Mesenchymal stem cell (in vitro differentiated cells and primary cell): ENCODE data around the gene LCT.

Source experiments
- DNase-seq: peaks from one replicate; pipeline ENCODE4 v3.0.0-alpha.2; 2013
- H2AFZ ChIP-seq: one replicate; pipeline ENCODE4 v1.6.1; 2013; ENCODE audit warnings: low read depth, mild to moderate bottlenecking, control low read depth, inconsistent platforms, low read length, moderate library complexity
- H2AK5ac ChIP-seq: 2 replicates; pipeline ENCODE4 v1.6.1; 2013; ENCODE audit warnings: low read length, moderate library complexity, mild to moderate bottlenecking, inconsistent platforms; ENCODE audit not compliant: severe bottlenecking
- H2BK120ac ChIP-seq: one replicate; pipeline ENCODE4 v1.6.1; 2013; ENCODE audit warnings: low read depth, mild to moderate bottlenecking, inconsistent platforms, low read length, moderate library complexity
- H2BK12ac ChIP-seq, 2 experiments: one replicate each; pipeline ENCODE4 v1.6.1; 2013; ENCODE audit warnings: inconsistent platforms in 2 of 2, low read length in 2 of 2, mild to moderate bottlenecking in 2 of 2, moderate library complexity in 2 of 2, control low read depth in 1 of 2
- H2BK15ac ChIP-seq: one replicate; pipeline ENCODE4 v1.6.1; 2013; ENCODE audit warnings: mild to moderate bottlenecking, low read depth, inconsistent platforms; ENCODE audit not compliant: poor library complexity, severe bottlenecking
- H2BK5ac ChIP-seq: 2 replicates; pipeline ENCODE4 v1.6.1; 2013; ENCODE audit warnings: low read depth, mild to moderate bottlenecking, low read length, control low read depth, inconsistent platforms; ENCODE audit not compliant: poor library complexity, severe bottlenecking
- H3K14ac ChIP-seq, 2 experiments: one replicate each; pipeline ENCODE4 v1.6.1; 2013; ENCODE audit warnings: inconsistent platforms in 2 of 2, low read length in 2 of 2, control low read depth in 1 of 2, mild to moderate bottlenecking in 1 of 2, moderate library complexity in 1 of 2
- H3K18ac ChIP-seq, 2 experiments: one replicate each; pipeline ENCODE4 v1.6.1; 2013; ENCODE audit warnings: inconsistent platforms in 2 of 2, low read length in 2 of 2, control low read depth in 1 of 2, low read depth in 1 of 2, mild to moderate bottlenecking in 1 of 2
- H3K23ac ChIP-seq, 2 experiments: one replicate each; pipeline ENCODE4 v1.6.1; 2013; ENCODE audit warnings: inconsistent platforms in 2 of 2, low read length in 2 of 2, mild to moderate bottlenecking in 2 of 2, moderate library complexity in 2 of 2, control low read depth in 1 of 2
- H3K27ac ChIP-seq: 2 replicates; pipeline ENCODE4 v1.5.1; 2013; ENCODE audit warnings: mild to moderate bottlenecking, moderate library complexity, low read length, control low read depth, inconsistent platforms; ENCODE audit not compliant: poor library complexity, severe bottlenecking
- H3K27me3 ChIP-seq, 2 experiments: 2 replicates each; pipeline versions ENCODE4 v1.6.1 to v1.7.0; 2013; ENCODE audit warnings: low read length in 2 of 2, mild to moderate bottlenecking in 2 of 2, moderate library complexity in 2 of 2, control low read depth in 1 of 2, inconsistent platforms in 1 of 2; ENCODE audit not compliant: control insufficient read depth in 1 of 2, insufficient read depth in 1 of 2
- H3K36me3 ChIP-seq, 2 experiments: 2 replicates each; pipeline versions ENCODE4 v1.6.1 to v1.7.0; 2013; ENCODE audit warnings: low read length in 2 of 2, control low read depth in 1 of 2, inconsistent platforms in 1 of 2, low read depth in 1 of 2, mild to moderate bottlenecking in 1 of 2; ENCODE audit not compliant: insufficient read depth in 2 of 2, control insufficient read depth in 1 of 2
- H3K4ac ChIP-seq, 2 experiments: one replicate each; pipeline ENCODE4 v1.6.1; 2013; ENCODE audit warnings: inconsistent platforms in 2 of 2, low read length in 2 of 2, mild to moderate bottlenecking in 2 of 2, moderate library complexity in 2 of 2, control low read depth in 1 of 2, low read depth in 1 of 2
- H3K4me1 ChIP-seq: 2 replicates; pipeline ENCODE4 v1.6.1; 2013; ENCODE audit warnings: low read depth, low read length, control low read depth; ENCODE audit not compliant: control insufficient read depth, insufficient read depth
- H3K4me2 ChIP-seq: 2 replicates; pipeline ENCODE4 v1.6.1; 2013; ENCODE audit warnings: low read length, mild to moderate bottlenecking, inconsistent platforms; ENCODE audit not compliant: poor library complexity, severe bottlenecking
- H3K4me3 ChIP-seq, 2 experiments: 2 replicates each; pipeline versions ENCODE4 v1.5.1 to v1.7.0; 2013; ENCODE audit warnings: low read length in 2 of 2, mild to moderate bottlenecking in 2 of 2, control low read depth in 1 of 2, low read depth in 1 of 2; ENCODE audit not compliant: insufficient read depth in 1 of 2
- H3K79me1 ChIP-seq: replicated peaks from 2 replicates; pipeline ENCODE4 v1.6.1; 2013; ENCODE audit warnings: mild to moderate bottlenecking, control low read depth, low read length, inconsistent platforms; ENCODE audit not compliant: poor library complexity, severe bottlenecking
- H3K9ac ChIP-seq: 2 replicates; pipeline ENCODE4 v1.7.0; 2013; ENCODE audit warnings: mild to moderate bottlenecking, low read length, moderate library complexity
- H3K9me3 ChIP-seq: 2 replicates; pipeline ENCODE4 v1.7.0; 2013; ENCODE audit warnings: mild to moderate bottlenecking, low read length; ENCODE audit not compliant: control insufficient read depth
- H4K8ac ChIP-seq: one replicate; pipeline ENCODE4 v1.6.1; 2013; ENCODE audit warnings: inconsistent platforms, mild to moderate bottlenecking, low read length, moderate library complexity
- H4K91ac ChIP-seq: one replicate; pipeline ENCODE4 v1.6.1; 2013; ENCODE audit warnings: mild to moderate bottlenecking, low read length, inconsistent platforms
- WGBS: methylation state at CpG from one replicate; pipeline ENCODE4 v1.1.7; 2013; ENCODE audit warnings: mixed read lengths; 5-methylcytosine and 5-hydroxymethylcytosine counted together

The LCT gene

DNA sequence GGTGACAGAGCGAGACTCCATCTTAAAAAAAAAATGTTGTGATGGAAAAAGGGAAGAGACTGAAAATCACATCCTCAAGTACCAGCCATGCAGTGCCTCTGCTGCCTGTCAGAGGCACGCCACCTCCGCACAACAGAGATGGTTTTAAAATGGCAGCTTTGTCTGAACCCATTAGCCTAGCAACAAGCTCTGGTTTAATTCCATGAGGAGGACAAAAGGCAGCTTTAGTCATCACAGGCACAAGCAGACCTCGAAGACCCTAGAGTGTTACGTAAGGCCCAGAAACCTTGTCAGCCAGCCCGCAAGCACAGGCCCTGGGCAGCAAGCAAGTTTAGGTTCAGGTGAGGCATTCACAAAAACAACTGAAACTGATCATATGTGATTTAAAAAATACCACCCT is 10.4 kb downstream of the LCT start:
- peaks cover 11% of the 10 kb centered on the region for H3K9me3 ChIP-seq
- no peaks in the 10 kb centered on the region for H3K4me1 ChIP-seq
- 93% methylated on average over 6 of the region's 6 CpGs for WGBS
- no peak overlapping the region for H3K9ac ChIP-seq
- no peak overlapping the region for H2BK15ac ChIP-seq
- H2BK12ac ChIP-seq, result no peak overlapping the region
- H3K4me2 ChIP-seq, result no peak overlapping the region
- no peak overlapping the region for H2BK120ac ChIP-seq
- H4K8ac ChIP-seq, result no peak overlapping the region
- no peak overlapping the region for H3K23ac ChIP-seq
- H3K36me3 ChIP-seq, result no peaks in the 10 kb centered on the region
- no peak overlapping the region for H3K4me3 ChIP-seq
- H3K27me3 ChIP-seq, result peaks cover 0 to 8% of the 10 kb centered on the region in 2 experiments
- no peak overlapping the region for H3K27ac ChIP-seq
- H3K14ac ChIP-seq, result no peak overlapping the region
- no peak for DNase-seq
- H4K91ac ChIP-seq, result no peak overlapping the region
- no peak overlapping the region for H3K18ac ChIP-seq
- no peak overlapping the region for H2AFZ ChIP-seq
- no peak overlapping the region for H3K4ac ChIP-seq
- no peak overlapping the region for H2AK5ac ChIP-seq
- H2BK5ac ChIP-seq, result no peak overlapping the region
- H3K79me1 ChIP-seq, result no peaks in the 10 kb centered on the region

DNA sequence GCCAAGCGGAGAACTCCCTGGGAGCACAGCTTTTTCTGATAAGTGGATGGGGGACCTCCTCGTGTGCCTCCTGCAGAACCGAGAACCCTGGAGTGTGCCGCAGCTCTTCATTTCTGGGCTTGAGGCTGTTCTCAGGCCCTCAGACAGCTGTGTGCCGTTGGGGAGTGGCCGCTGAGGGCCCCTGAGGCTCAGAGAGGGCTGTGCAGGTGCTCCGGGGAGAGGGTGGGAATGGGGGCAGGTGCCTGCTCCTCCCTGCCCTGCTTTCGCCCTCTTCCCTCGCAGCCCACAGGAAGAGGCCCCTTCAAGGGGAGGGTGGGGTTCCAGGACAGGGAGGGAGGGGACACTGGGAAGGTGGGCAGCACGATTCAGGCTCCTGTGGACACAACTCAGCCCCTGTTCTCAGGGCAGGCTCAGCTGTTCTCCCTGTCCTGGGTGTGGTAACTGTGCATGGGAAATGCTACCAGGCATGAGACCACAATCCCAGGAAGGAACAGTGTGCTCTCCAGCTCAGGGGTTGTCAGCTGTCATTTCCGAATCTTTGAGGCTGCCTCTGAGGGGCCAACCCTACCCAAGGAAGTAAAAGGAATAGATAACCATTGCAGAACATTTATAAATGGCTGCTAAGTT is 11.3 kb downstream of the LCT start:
- H2BK15ac ChIP-seq, result no peak overlapping the region
- no peak overlapping the region for H3K18ac ChIP-seq
- H2BK120ac ChIP-seq, result no peak overlapping the region
- H2AFZ ChIP-seq, result no peak overlapping the region
- no peaks in the 10 kb centered on the region for H3K36me3 ChIP-seq
- H2AK5ac ChIP-seq, result no peak overlapping the region
- WGBS, result 80% methylated on average over 10 of the region's 11 CpGs
- H3K9me3 ChIP-seq, result peaks cover 11% of the 10 kb centered on the region
- no peak overlapping the region for H3K14ac ChIP-seq
- H3K79me1 ChIP-seq, result no peaks in the 10 kb centered on the region
- no peak overlapping the region for H3K23ac ChIP-seq
- peaks cover 0 to 8% of the 10 kb centered on the region in 2 experiments for H3K27me3 ChIP-seq
- H3K4me1 ChIP-seq, result no peaks in the 10 kb centered on the region
- H3K4me2 ChIP-seq, result no peak overlapping the region
- no peak overlapping the region for H3K4ac ChIP-seq
- no peak overlapping the region for H3K27ac ChIP-seq
- H2BK12ac ChIP-seq, result no peak overlapping the region
- no peak overlapping the region for H4K8ac ChIP-seq
- H3K4me3 ChIP-seq, result no peak overlapping the region
- no peak overlapping the region for H4K91ac ChIP-seq
- no peak overlapping the region for H3K9ac ChIP-seq
- H2BK5ac ChIP-seq, result no peak overlapping the region
- DNase-seq, result no peak

DNA sequence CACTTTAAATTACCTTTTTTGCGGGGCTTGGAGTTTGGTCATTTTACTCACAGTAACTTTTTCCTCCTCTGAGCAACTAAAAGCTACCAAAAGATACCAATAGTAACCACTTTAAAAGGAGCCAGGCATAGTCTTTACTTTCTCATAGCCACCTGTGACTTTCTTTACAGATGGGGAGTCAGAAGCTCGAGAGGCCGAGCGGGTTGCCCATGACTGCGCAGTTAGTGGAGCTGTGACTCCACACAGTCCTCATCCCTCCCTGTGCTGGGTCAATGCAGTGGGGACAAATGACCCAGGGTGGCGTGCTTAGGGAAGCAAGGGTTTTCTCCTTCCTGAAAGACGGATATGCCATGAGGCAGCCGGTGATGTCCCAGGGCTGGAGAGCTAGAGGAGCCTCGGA is 11.9 kb downstream of the LCT start:
- no peak overlapping the region for H4K91ac ChIP-seq
- no peak overlapping the region for H3K4me3 ChIP-seq
- no peak overlapping the region for H2BK5ac ChIP-seq
- no peak overlapping the region for H3K4me2 ChIP-seq
- H3K14ac ChIP-seq, result no peak overlapping the region
- peaks cover 3% of the 10 kb centered on the region for H3K4me1 ChIP-seq
- H3K9ac ChIP-seq, result no peak overlapping the region
- peaks cover 0 to 8% of the 10 kb centered on the region in 2 experiments for H3K27me3 ChIP-seq
- DNase-seq, result no peak
- H3K4ac ChIP-seq, result no peak overlapping the region
- no peak overlapping the region for H2BK120ac ChIP-seq
- peaks cover 11% of the 10 kb centered on the region for H3K9me3 ChIP-seq
- no peak overlapping the region for H2AK5ac ChIP-seq
- no peak overlapping the region for H2BK12ac ChIP-seq
- H2AFZ ChIP-seq, result no peak overlapping the region
- H2BK15ac ChIP-seq, result no peak overlapping the region
- no peak overlapping the region for H3K18ac ChIP-seq
- no peaks in the 10 kb centered on the region for H3K36me3 ChIP-seq
- H3K79me1 ChIP-seq, result no peaks in the 10 kb centered on the region
- no peak overlapping the region for H3K27ac ChIP-seq
- 91% methylated on average over 9 of the region's 9 CpGs for WGBS
- H3K23ac ChIP-seq, result no peak overlapping the region
- no peak overlapping the region for H4K8ac ChIP-seq

DNA sequence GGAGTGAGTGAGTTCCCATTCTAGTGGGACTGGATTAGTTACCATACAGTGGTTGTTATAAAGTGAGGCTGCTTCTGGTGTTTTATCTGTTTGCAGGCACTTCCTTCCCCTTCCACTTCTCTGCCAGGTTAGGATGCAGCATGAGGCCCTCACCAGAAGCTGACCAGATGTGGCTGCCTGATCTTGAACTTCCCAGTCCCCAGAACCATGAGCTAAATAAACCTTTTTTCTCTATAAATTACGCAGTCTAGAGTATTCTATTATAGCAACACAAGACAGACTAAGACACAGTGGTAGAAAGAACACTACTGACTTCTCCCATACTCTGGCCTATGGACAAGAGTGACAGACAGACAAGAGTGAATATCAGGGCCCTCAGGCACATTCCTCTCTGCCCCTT is 14.1 kb downstream of the LCT start:
- H3K4me1 ChIP-seq, result peaks cover 12% of the 10 kb centered on the region
- WGBS, result 82% methylated on average over 1 of the region's 1 CpG
- H3K9me3 ChIP-seq, result peaks cover 11% of the 10 kb centered on the region
- H3K18ac ChIP-seq, result no peak overlapping the region
- no peaks in the 10 kb centered on the region for H3K36me3 ChIP-seq
- DNase-seq, result no peak
- H3K27me3 ChIP-seq, result peaks cover 0 to 8% of the 10 kb centered on the region in 2 experiments
- H3K14ac ChIP-seq, result no peak overlapping the region
- H3K9ac ChIP-seq, result no peak overlapping the region
- H3K4me3 ChIP-seq, result no peak overlapping the region
- no peak overlapping the region for H4K91ac ChIP-seq
- H2AK5ac ChIP-seq, result no peak overlapping the region
- H2AFZ ChIP-seq, result no peak overlapping the region
- H3K4me2 ChIP-seq, result no peak overlapping the region
- H4K8ac ChIP-seq, result no peak overlapping the region
- no peak overlapping the region for H3K27ac ChIP-seq
- H2BK120ac ChIP-seq, result no peak overlapping the region
- H2BK15ac ChIP-seq, result no peak overlapping the region
- H3K23ac ChIP-seq, result no peak overlapping the region
- no peak overlapping the region for H3K4ac ChIP-seq
- no peak overlapping the region for H2BK5ac ChIP-seq
- H3K79me1 ChIP-seq, result no peaks in the 10 kb centered on the region
- H2BK12ac ChIP-seq, result no peak overlapping the region
